Osteocyte (in vitro differentiated cells): ENCODE measurements around the gene POLR2B. TPM values are rescaled to one million over a fixed set of nuclear protein-coding genes. Genes with fewer than 3 reads are reported as not detected.
"Not testable (repeated sequence)": the region's sequence is repeated elsewhere in the genome, so short reads cannot be mapped to it uniquely, and the experiment has no call there.

Experiments
- DNase-seq: peaks from one replicate; pipeline ENCODE4 v3.0.0; 2021; ENCODE audit warnings: mixed read lengths; ENCODE audit not compliant: unreplicated experiment; ENCODE audit errors: extremely low spot score
- H3K27ac Mint-ChIP-seq: one replicate; pipeline ENCODE4 v1.8.0; 2021; ENCODE audit warnings: mild to moderate bottlenecking, mixed read lengths; ENCODE audit not compliant: unreplicated experiment
- H3K27me3 Mint-ChIP-seq: one replicate; pipeline ENCODE4 v1.8.0; 2021; ENCODE audit warnings: mixed read lengths; ENCODE audit not compliant: unreplicated experiment
- H3K36me3 Mint-ChIP-seq: one replicate; pipeline ENCODE4 v1.8.0; 2021; ENCODE audit warnings: mixed read lengths; ENCODE audit not compliant: unreplicated experiment
- H3K4me1 Mint-ChIP-seq: one replicate; pipeline ENCODE4 v1.8.0; 2021; ENCODE audit warnings: mixed read lengths; ENCODE audit not compliant: unreplicated experiment
- H3K4me3 Mint-ChIP-seq: one replicate; pipeline ENCODE4 v1.8.0; 2021; ENCODE audit warnings: mild to moderate bottlenecking, moderate library complexity, mixed read lengths; ENCODE audit not compliant: unreplicated experiment
- H3K9me3 Mint-ChIP-seq: one replicate; pipeline ENCODE4 v1.8.0; 2021; ENCODE audit warnings: mixed read lengths; ENCODE audit not compliant: unreplicated experiment
- total RNA-seq: library from RNA; stranded (reverse); gene quantifications from 2 replicates; pipeline ENCODE4 v1.2.1, GENCODE V29; 2021
- TF ChIP-seq, protein P1 (sequence below): fragments of 200-600 bp; sonication (generic); IDR thresholded peaks from 2 replicates; pipeline ENCODE4 v1.5.0; 2021; ENCODE audit warnings: antibody characterized with exemption, mild to moderate bottlenecking, moderate library complexity

The POLR2B gene
- total RNA-seq, 1 donor from 2014 or later: 74.2 TPM

DNA sequence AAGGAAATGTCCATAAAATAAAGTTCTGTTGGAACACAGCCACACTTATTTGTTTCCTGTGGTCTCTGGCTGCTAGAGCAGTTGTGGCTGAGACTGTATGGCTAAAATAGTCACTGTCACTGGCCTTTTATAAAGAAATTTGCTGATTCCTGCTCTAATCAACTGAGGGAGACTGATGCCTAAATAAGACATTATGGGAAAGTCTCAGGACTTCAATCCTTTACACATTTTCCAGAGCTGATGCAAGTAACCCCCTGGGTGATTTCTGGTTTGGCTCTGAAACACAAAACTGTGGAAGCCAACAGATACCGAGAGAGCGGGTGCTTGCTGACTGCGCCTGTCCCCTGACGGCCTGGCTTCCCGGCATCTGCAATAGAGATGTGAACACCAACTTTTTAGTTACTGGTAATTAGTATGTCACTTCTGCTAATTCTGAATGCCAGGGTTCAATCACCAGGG is 64.0 kb downstream of the POLR2B start:
- peaks cover 97% of the 10 kb centered on the region for H3K4me1 Mint-ChIP-seq
- DNase-seq: no peak
- H3K36me3 Mint-ChIP-seq: peaks cover 49% of the 10 kb centered on the region
- no peaks in the 10 kb centered on the region for H3K9me3 Mint-ChIP-seq
- peak overlapping the region; percentile 14 for H3K4me3 Mint-ChIP-seq
- TF ChIP-seq, protein P1, sequence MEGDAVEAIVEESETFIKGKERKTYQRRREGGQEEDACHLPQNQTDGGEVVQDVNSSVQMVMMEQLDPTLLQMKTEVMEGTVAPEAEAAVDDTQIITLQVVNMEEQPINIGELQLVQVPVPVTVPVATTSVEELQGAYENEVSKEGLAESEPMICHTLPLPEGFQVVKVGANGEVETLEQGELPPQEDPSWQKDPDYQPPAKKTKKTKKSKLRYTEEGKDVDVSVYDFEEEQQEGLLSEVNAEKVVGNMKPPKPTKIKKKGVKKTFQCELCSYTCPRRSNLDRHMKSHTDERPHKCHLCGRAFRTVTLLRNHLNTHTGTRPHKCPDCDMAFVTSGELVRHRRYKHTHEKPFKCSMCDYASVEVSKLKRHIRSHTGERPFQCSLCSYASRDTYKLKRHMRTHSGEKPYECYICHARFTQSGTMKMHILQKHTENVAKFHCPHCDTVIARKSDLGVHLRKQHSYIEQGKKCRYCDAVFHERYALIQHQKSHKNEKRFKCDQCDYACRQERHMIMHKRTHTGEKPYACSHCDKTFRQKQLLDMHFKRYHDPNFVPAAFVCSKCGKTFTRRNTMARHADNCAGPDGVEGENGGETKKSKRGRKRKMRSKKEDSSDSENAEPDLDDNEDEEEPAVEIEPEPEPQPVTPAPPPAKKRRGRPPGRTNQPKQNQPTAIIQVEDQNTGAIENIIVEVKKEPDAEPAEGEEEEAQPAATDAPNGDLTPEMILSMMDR: no peak
- H3K27ac Mint-ChIP-seq: peak overlapping the region; percentile 92
- no peaks in the 10 kb centered on the region for H3K27me3 Mint-ChIP-seq

DNA sequence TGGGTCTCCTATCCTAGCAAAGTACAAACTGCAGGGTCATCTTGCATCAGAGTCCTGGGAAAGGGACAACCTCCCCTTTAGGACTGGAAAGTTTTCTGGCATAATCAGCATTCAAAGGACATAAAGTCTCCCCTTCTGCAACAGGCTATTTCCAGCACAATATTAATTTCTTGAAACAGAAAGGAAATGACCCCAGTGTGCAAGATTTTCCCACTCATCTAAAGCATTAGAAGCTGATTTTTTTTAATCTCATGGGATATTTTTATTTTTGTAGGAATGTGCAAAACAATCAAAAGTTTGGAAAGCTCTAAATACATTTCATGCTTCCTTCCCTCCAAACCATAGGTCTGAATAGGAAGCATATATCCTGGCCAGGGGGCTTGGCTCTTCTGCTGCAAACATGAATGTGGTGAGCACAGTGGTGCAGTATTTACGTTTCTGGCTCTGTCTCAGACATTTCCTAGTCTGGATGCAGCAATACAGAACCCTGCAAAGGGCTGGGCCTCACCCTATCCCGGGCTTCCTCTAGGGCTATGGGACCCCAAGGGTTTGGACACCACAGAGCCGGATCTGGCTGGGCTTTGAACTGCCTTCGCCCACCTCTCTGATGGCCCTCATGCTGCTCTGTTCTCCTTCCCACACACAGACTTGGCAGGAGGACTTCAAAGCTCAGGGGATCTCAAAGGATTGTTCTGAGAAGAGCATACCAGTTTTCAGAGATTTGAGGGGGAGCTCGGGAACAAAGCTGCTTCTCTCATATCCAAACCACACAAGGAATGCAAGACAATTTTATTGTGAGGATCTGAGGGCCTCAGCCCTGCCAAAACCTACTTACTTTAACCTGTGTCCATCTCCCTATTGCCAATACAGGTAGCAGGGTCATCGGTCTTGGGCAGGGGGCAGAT is 64.9 kb downstream of the POLR2B start:
- H3K36me3 Mint-ChIP-seq: peaks cover 46% of the 10 kb centered on the region
- no peaks in the 10 kb centered on the region for H3K9me3 Mint-ChIP-seq
- no peaks in the 10 kb centered on the region for H3K27me3 Mint-ChIP-seq
- no peak for DNase-seq
- H3K4me1 Mint-ChIP-seq: peaks cover 97% of the 10 kb centered on the region
- H3K4me3 Mint-ChIP-seq: peak overlapping the region; percentile 33
- H3K27ac Mint-ChIP-seq: peak overlapping the region; percentile 92
- TF ChIP-seq, protein P1: no peak

- Mint-ChIP-seq H3K36me3 (peaks cover 47% of the 10 kb centered on the region), H3K4me1 (peaks cover 97% of the 10 kb centered on the region), H3K27me3 (no peaks in the 10 kb centered on the region), H3K27ac (peak overlapping the region; percentile 92), H3K4me3 (peak overlapping the region; percentile 33), H3K9me3 (no peaks in the 10 kb centered on the region)
- TF ChIP-seq, protein P1: no peak
- no peak for DNase-seq
Observed at GRCh38 chr4:57044279-57044678, 65.6 kb downstream of the POLR2B start.

GRCh38 chr4:57044996-57045395 is 66.3 kb downstream of the POLR2B start:
- DNase-seq: no peak
- TF ChIP-seq, protein P1: peak; percentile 27
- Mint-ChIP-seq H3K9me3 (no peaks in the 10 kb centered on the region), H3K27ac (peak overlapping the region; percentile 92), H3K4me3 (no peak overlapping the region), H3K27me3 (no peaks in the 10 kb centered on the region), H3K36me3 (peaks cover 47% of the 10 kb centered on the region), H3K4me1 (peaks cover 97% of the 10 kb centered on the region)

- H3K27me3 Mint-ChIP-seq, H3K9me3 Mint-ChIP-seq, DNase-seq: not testable (repeated sequence)
- H3K27ac Mint-ChIP-seq: peak overlapping the region; percentile 92
- peaks cover 94% of the 10 kb centered on the region for H3K4me1 Mint-ChIP-seq
- H3K4me3 Mint-ChIP-seq: peak overlapping the region; percentile 21
- peaks cover 46% of the 10 kb centered on the region for H3K36me3 Mint-ChIP-seq
Observed at GRCh38 chr4:57047046-57047445, 68.3 kb downstream of the POLR2B start.
